Right renal cortex interstitium (tissue), 3 donors: ENCODE results near the gene SLC35F4. TPM values are rescaled to one million over a fixed set of nuclear protein-coding genes. Genes with fewer than 3 reads are reported as not detected.

Experiments used
- DNase-seq, 3 donors: peaks; one replicate each; pipeline ENCODE4 v3.0.0-alpha.2; 2013; ENCODE audit warnings: low read depth in 3 of 3, low spot score in 2 of 3
- polyA plus RNA-seq, 3 donors: library from polyadenylated mRNA; unstranded; fragments of 120-200 nt; gene quantifications; one replicate each; pipeline ENCODE4 v1.2.1, GENCODE V29; 2013; ENCODE audit not compliant: insufficient read length in 3 of 3

Gene SLC35F4
- polyA plus RNA-seq, 3 donors, result 2.1 to 3.5 (median 3.1) TPM

GRCh38 chr14:57559576-57559975, 306.3 kb downstream of the SLC35F4 start:
- peak in 1 of 3 donors; percentile 56 for DNase-seq

GRCh38 chr14:57549765-57550420, 316.0 kb downstream of the SLC35F4 start:
- no peak for DNase-seq

- no peak for DNase-seq
These were observed 316.8 kb downstream of the SLC35F4 start for GRCh38 chr14:57549016-57549564.

- no peak for DNase-seq
These were observed 318.8 kb downstream of the SLC35F4 start for GRCh38 chr14:57547131-57547530.

GRCh38 chr14:57533214-57533613, 332.7 kb downstream of the SLC35F4 start:
- DNase-seq, result no peak

- no peak for DNase-seq
These were observed 335.3 kb downstream of the SLC35F4 start for GRCh38 chr14:57530571-57530970.

- no peak for DNase-seq
These were observed 338.9 kb downstream of the SLC35F4 start for GRCh38 chr14:57526942-57527341.

GRCh38 chr14:57519043-57519442, 346.8 kb downstream of the SLC35F4 start:
- no peak for DNase-seq
